ENCODE results near the gene RAPGEF6.

DNA sequence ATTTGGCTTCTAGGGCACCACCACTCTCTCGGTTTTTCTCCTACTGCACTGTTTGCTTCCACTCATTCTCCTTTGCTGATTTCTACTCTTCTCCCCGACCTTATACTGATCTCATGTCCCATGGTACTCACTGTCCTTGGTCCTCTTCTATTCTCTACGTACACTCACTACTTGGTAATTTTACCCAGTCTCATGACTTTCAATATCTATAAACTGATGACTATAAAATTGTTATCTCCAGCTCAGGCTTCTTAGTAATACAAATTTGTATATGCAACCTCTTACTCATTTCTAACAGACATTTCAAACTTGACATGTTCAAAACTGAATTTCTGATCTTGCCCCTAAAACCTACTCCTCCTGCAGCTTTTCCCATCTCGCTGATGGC is 4.1 kb downstream of the RAPGEF6 start:
- TF ChIP-seq CTCF (conservative IDR thresholded peaks at IDR 0.05 in 1 of 2, IDR thresholded peaks at IDR 0.05 in 1 of 2; ENCODE audit: extremely low read depth in 1 of 2, insufficient read depth in 1 of 2, low read depth in 1 of 2, low read length in 2 of 2): no peak
- TF ChIP-seq EZH2 (IDR thresholded peaks at IDR 0.05; ENCODE audit: borderline replicate concordance, low read length): no peak
